HG02852 (cell line): Measurements from ENCODE around the gene RAD21L1.
"Not testable (repeated sequence)": the region's sequence is repeated elsewhere in the genome, so short reads cannot be mapped to it uniquely, and the experiment has no call there.

ENCODE experiments used
- ATAC-seq: cut with Tn5 transposase; IDR thresholded peaks from one replicate; pipeline ENCODE4 v1.9.1; 2021; ENCODE audit warnings: mild to moderate bottlenecking, moderate library complexity; ENCODE audit not compliant: unreplicated experiment

Gene RAD21L1

DNA sequence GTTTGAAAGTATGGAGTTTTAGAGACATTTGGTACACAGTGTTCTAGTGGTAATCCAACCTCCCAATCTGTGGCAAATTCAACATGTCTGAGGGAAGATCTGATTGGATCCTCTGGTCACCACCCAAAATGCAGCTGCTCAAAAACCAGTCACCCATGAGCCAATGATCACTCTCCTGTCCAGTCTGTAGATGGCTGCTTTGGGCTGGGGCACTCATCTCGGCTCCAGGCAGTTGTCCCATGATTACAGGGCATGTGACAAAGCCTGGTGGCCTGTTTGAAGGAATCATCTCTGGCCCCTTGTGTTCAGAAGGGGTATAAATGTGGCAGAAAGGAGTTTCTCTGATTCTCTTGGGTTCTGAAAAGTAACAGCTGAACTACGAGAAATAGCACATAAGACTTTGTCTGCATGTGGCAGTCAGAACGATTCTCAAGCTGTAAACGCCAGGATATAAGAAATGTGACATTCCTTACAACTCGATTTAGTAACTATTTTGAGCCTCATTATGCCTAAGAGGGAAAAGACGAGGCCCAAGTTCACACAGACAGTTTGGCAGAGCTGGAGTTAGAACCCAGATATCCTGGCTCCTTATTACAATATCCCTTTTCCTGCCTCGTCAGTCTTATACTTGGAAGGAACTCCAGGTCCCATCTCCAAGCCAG is 26.5 kb upstream of the RAD21L1 start:
- ATAC-seq = no peak

DNA sequence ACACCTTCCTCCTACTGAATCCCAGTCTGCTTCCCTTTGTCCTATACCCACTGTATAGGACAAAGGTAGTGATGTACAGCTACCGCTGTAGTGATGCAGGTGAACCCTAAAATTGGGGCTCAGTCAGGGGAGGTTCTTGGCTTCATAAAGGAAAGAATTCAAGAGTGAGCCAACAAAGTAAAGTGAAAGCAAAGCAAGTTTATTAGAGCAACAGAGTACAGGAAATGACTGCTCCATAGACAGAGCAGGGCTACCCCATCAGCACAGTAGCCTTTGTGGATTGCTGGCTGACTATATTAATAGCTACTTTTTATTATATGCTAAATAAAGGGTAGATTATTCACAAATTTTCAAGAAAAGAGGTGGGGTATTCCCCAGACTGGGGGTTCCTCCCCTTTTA is 25.9 kb upstream of the RAD21L1 start:
- ATAC-seq = no peak

DNA sequence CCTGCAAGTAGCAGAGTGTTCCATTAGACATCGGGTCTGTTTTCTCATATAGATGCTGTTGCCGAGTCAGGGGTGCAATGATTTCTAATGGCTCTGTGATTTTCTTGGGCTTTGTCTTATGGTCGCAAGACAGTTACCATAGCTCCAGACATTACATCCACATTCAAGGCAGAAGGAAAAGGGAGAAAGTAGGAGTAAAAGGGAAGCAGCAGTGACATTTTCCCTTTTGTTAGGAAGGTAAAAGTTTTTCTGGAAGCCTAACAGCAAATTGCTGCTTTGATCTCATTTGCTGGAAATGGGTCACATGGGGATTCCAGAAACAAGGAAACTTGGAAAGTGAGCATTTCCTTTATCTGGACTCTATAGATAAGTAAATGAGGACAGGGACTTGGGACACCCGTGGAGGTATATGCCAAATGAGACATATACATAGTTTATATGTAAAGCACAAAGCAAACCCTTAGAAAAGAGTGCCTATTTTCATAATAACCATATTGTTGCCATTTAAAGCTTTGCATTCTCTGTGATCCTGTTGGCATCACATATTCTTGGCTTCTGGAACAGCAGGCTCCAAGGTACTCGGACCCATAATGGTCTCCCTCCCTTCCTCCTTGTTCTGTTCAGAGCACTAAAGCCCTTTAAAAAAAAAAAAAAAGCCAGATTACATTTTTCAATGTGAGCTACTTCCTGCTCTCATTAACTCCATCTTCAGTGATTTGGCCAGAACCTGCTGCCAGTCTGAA is 22.9 kb upstream of the RAD21L1 start, which contains the start of gene C20orf202:
Gene C20orf202, plus strand, starts transcription at position 693 of the 743 bp plus-strand sequence. CDS start 132 bp downstream, outside the sequence.
- ATAC-seq = no peak

DNA sequence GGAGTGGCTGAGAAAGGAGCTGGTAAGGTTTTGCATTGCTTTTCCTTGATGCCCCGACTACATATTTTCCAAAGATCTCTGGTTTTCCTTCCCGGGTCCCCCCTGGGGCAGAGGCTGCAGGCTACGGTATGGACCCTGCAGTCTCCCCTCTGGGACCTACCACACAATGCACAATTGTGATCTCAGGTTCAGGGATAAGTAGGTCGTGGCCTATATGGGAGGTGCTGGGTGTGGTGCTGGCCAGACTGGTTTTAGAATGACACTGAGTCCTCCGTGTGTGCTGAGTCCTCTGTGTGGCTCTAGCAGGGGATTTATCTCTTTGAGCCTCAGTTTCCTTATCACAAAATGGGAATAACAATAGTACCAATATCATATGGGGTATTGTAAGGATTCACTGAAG is 22.2 kb upstream of the RAD21L1 start:
- no peak for ATAC-seq

DNA sequence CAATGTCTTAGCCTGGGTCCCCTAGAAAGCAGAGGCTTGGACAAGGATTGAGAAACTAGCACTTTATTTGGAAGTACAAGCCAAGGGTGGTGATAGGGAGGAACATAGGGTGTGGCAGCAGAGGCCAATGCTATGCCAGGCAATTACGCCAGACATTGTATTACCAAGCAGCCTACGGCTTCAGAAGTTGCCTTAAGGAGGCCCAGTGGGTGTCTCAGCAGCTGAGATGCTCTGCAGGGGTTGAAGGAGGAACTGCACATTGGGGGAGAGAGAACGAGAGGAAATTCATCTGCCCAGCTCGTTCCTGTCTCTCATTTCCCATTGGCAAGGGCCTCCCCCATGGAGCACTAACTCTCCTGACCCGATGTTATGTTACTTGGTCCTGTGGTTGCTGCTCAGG is 21.7 kb upstream of the RAD21L1 start:
- no peak for ATAC-seq

DNA sequence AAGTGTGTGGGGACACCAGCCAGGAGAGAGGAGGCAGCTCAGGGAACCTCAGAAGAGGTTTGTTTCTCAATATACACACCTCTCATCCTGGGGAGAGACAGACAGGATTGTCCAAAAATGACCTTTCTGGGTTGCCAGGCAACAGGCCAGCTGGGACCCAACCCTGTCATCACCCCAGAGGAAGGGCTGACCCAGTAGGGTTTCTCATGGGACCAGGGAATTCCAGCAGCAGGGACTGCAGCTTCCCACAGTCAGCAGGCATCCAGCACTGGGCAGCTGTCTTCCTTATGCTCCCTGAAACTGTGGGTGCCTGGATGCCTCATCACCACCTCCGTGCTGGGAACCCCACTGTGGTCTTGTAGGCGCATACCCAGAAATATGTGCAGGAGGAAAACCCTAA is 21.3 kb upstream of the RAD21L1 start:
- ATAC-seq = no peak

DNA sequence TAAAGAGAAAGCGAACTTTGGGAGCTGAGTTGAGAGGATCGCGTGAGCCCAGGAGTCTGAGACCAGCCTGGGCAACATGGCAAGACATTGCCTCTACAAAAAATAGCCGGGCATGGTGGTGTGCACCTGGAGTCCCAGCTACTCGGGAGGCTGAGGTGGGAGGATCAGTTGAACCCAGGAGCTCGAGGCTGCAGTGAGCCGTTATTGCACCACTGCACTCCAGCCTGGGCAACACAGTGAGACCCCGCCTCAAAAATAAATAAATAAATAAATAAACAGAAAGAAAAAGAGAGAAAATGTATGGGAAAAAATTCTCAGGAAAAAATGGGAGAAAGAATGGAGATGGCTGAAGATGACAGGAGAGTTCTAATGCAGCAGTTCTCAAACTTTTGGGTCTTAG is 20.0 kb upstream of the RAD21L1 start:
- no peak for ATAC-seq

DNA sequence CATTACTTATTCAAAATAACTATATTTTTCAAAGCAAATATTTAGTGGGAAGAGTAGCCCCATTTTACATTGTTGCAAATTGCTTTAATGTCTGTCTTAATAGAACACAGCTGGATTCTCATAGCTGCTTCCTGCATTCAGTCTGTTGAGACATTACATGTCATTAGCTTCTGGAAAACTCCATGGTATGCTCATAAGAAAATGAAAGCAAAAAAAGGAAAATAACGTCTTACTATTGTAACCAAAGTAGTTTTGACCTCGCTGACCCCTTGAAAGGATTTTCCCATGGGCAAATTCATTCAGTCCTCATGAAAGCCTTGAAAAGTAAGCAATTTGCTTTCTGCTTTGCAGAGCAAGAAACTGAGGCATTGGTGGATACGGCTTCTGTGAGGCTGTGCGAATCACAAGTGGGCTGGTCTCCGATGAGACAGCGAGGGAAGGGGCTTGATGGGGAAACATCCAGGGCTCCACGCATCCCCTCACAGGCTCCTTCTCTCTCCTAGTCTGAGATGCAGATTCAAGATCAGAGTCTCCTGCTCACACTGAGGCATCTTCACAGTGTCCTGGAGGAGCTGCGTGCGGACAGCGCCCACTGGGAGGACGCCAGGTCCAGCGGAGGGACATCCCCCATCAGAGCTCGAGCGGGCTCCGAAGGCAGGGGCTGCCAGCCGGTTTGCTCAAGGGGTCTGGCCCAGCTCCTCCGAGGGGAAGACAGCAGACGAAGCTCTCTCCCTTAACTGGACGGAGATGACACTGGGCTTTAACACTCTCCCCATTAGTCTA is 19.3 kb upstream of the RAD21L1 start:
- no peak for ATAC-seq

DNA sequence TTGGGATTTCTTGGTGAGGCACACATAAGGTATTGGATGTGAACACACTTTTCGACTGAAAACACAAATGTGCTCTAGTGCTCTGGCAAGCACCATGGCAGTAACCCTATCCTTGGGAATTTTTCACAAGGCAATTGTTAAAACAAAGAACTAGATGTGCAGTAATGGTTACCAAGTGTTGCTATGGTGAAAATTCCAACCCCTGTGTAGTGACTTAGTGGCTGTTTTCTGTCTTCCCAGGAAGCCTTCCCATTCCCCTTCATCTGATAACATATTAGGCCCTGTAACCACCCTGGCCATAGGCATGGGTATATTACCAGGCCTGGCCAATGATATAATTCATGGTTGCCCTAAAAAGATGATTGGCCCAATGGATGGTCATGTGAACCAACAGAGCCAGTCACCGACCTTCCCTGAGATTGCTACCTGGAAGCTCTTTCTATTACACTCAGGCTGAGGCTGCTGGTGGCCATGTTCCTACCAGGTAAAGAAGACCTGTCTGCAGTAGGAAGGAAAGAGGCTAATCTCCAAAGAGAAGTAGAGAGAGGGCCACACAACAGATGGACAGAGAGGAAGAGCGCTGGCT is 18.5 kb upstream of the RAD21L1 start:
- no peak for ATAC-seq

DNA sequence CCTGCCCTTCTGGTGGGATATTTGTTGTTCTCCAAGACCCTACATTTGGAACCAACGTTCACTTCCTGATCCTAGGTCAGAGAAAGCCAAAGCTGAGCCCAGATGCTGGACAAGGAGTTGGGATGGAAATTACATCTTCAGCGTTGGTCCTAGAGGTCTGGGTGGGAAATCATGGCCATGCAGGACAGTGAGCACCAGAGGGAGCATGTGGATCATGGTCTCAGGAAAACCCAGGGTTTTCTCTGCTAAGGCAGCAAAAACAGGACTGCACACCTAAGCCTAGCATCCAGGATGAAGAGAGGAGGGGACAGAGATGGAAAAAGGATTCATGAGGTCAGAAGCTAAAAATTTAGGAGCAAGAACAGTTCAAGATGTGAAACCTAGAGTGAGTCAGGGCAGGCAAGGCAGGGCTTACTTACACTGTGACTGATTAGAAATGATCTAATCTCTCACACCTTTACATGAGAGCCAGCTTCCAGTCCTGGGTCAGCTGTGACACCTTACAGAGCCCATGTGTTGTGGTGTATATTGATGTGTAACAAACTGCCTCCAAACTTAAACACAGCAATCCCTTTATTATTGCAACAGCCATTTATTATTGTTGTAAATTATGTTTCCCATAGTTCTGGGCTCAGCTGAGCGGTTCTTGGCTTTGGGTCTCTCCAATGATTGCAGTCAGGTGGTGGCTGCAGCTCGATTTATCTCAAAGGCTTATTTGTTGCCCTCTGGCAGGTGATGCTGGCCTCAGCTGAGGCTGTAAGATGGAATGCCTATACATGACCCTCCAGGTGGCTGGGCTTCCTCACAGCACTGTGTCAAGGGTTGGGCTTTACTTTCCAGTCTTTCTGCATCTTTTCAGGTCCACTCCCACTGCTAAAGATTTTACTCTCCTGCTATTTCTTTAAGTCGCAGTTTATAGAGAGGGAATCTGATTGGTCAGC is 16.1 kb upstream of the RAD21L1 start:
- no peak for ATAC-seq

DNA sequence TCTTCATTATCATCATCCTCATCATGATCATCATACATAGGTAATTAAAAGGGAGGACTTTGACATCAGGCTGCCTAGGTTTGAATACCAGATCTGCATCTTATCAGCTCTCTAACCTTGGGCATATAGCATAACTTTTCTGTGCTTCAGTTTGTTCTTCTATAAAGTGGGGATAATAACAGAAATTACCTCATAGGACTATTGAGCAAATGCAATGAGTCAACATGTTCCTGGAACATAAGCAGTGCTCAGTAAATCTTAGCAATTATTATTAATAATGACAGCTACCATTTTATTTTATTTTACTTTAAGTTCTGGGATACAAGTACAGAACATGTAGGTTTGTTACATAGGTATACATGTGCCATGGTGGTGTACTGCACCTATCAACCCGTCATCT is 15.3 kb upstream of the RAD21L1 start:
- ATAC-seq = no peak

DNA sequence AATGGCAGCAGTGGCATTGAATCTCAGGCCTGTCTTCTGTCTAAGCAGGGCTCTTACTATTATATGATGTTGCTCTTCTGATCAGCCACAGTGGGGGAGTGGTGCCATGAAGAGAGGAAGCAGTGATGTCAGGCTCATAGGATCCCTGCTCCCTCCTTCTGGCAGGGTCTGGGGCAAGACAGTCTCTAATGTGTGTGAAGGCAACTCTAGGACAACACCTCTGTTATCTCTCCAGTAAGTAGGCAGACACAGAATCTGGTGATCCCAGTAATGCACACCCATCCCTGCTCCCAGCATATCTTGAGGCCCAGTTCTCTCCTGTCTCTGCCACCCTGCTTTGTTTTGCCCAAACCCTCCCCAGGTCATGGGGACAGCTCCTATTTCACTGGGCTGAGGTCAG is 13.8 kb upstream of the RAD21L1 start:
- no peak for ATAC-seq

DNA sequence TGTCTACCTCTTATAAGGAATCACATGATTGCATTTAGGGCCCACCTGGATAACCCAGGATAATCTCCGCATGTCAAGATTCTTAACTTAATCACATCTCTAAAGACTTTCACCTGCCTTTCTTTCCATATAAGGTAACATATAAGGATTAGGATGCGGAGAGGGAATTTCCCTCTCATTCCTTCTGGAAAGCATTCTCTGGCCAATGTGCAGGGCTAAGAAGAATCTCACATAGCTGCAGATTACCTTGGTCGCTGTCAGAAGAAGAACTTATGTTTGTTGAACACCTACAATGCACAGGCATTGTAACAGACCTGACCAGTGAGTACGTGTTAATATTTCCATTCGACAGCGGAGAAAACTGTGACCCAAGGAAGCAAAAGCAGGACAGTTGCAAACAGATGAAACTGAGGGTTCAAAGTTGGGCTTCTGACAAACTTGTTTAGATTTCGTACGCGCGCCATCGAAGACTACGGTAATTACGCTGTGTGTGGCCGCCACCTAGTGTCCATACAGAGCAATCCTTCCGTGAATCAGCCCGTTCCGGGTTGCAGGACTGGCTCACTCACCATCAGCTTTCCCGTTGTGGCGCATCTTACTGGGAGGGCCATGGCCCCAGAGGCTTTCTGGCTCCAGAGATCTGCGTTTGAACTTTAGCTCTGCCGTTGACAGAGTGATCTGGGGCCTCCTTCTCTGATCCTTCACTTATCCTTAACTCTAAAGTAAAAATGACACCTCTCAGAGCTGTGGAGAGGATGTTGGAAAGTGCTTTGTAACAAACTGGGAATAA is 13.0 kb upstream of the RAD21L1 start:
- no peak for ATAC-seq

DNA sequence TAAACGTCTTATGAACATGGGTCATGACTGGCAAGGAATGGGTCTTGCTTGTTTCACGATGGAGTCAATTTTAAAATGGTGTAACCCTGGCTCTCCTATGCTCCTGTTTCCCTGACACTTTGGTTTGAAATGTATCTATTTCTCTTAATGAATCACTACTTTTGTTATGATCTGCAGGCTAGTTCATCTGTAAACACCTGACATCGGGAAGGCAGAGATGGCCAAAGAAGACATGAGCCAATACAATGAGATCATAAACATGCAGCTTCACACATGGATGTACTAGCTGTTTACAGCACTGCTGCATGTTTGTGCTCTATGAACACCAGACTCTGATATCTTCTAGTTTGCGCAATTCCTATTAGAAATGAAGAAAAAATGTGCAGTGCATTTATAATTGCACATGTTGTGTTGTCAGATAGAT is 11.0 kb upstream of the RAD21L1 start:
- no peak for ATAC-seq

DNA sequence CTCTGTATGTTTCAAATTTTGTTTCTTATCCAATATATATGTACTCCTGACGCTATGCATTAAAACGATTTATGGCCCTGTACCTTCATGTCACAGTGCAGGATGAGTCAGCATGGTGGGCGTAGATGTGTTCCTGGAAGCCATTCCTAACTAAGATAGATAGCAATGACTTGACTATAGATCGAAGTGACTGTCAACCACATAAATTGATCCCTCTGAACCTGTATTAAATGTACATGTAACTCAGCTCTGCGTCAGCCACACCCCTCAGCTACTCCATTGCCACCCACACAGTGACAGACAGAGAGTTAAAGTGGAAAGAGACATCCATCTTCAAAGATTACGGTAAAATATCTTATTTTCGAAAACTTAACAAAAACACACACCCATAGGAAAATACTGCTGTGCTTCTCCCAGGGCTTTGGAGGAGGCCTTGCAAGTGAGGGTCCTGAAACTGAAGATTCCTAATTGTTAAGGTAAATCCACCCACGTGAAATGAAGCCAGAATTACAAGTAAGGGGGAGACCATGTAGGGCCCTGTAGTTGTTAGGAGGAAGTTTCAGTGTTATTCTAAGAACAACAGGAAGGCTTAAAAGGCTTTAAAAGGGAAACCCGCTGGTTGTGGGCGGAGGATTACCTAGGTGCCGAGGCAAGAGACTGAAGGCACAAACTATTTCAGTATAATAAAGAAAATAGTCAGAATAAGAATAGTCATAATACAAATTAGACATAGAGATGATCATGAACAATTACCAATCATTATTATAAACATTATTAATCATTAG is 10.3 kb upstream of the RAD21L1 start:
- ATAC-seq = no peak

DNA sequence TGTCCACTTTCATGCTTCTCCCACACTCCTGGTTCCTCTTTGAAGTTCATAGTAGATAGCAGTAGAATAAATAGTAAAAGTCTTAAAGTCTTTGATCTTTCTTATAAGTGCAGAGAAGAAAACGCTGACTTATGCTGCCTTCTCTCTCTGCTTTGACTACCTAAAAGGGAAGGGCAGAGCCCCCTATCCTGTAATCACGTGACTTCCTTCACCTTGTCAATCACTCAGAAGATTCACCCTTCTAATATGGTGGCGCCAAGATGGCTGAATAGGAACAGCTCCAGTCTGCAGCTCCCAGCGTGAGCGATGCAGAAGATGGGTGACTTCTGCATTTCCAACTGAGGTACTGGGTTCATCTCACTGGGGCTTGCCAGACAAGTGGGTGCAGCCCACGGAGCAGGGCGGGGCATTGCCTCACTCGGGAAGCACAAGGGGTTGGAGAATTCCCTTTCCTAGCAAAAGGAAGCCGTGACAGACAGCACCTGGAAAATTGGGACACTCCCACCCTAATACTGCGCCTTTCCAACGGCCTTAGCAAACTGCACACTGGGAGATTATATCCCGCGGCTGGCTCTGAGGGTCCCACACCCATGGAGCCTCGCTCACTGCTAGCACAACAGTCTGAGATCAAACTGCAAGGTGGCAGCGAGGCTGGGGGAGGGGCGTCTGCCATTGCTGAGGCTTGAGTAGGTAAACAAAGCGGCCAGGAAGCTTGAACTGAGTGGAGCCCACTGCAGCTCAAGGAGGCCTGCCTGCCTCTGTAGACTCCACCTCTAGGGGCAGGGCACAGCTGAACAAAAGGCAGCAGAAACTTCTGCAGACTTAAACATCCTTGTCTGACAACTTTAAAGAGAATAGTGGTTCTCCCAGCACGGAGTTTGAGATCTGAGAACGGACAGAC is 9.1 kb upstream of the RAD21L1 start:
- not testable (repeated sequence) for ATAC-seq

DNA sequence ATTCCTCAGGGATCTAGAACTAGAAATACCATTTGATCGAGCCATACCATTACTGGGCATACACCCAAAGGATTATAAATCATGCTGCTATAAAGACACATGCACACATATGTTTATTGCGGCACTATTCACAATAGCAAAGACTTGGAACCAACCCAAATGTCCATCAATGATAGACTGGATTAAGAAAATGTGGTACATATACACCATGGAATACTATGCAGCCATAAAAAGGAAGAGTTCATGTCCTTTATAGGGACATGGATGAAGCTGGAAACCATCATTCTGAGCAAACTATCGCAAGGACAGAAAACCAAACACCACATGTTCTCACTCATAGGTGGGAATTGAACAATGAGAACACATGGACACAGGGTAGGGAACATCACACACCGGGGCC is 3.1 kb upstream of the RAD21L1 start:
- ATAC-seq = not testable (repeated sequence)
